ENCODE measurements around the gene ELMO3. TPM values are rescaled to one million over a fixed set of nuclear protein-coding genes. Genes with fewer than 3 reads are reported as not detected.

The ELMO3 gene
- total and polyA plus RNA-seq, 2 of the 13 experiments (the other 11 are each of a cell fraction or from before 2014, with no cell fraction given) = 2.6 to 4.0 TPM

DNA sequence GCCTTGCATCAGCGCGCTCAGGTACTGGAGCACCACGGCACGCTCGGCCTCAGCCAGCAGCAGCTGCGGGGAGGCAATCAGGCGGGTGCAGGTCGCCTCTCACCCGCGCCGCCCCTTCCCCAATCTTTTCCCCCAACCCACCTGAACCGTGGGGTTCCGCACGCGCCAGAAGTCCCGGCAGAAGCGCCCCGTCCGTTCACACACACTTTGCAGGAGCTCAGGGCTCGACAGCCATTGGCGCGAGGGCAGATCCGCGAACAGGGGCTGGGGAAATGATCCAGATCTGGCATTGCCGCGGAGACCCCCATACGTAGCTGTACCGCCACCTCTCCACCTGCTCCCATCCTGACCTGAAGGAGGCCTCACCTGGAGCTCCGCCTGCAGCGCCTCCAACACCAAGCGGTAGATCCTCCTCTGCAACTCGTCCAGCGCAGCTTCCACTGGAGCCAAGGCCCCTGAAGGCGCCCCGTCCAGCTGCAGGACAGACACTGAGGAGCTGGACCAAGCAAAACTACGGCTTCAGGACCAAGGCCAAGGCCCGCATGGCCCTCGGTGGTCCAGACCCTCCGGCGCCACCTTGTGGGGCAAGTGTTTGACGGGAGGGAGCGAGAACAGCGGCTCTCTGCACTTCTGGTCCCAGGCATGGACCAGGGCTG lies 13.8 kb upstream of the ELMO3 start (continued):
- peak; percentile 99 for TF ChIP-seq HBP1 (CRISPR knock-in tag; IDR thresholded peaks at IDR 0.05; ENCODE audit: low read depth)
- TF ChIP-seq, protein P1, sequence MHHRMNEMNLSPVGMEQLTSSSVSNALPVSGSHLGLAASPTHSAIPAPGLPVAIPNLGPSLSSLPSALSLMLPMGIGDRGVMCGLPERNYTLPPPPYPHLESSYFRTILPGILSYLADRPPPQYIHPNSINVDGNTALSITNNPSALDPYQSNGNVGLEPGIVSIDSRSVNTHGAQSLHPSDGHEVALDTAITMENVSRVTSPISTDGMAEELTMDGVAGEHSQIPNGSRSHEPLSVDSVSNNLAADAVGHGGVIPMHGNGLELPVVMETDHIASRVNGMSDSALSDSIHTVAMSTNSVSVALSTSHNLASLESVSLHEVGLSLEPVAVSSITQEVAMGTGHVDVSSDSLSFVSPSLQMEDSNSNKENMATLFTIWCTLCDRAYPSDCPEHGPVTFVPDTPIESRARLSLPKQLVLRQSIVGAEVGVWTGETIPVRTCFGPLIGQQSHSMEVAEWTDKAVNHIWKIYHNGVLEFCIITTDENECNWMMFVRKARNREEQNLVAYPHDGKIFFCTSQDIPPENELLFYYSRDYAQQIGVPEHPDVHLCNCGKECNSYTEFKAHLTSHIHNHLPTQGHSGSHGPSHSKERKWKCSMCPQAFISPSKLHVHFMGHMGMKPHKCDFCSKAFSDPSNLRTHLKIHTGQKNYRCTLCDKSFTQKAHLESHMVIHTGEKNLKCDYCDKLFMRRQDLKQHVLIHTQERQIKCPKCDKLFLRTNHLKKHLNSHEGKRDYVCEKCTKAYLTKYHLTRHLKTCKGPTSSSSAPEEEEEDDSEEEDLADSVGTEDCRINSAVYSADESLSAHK (CRISPR knock-in tag; IDR thresholded peaks at IDR 0.05; ENCODE audit: borderline replicate concordance) = no peak; the same call in 1 of the 2 replicates
- no peak for TF ChIP-seq RBM22 (optimal IDR thresholded peaks at IDR 0.05; ENCODE audit: low read length)
- TF ChIP-seq ZNF781 (CRISPR knock-in tag; IDR thresholded peaks at IDR 0.05; ENCODE audit: borderline replicate concordance, not compliant biosample characterization) = peak; percentile 91
- TF ChIP-seq FOSL2 (CRISPR knock-in tag; IDR thresholded peaks at IDR 0.05) = peak; percentile 77
- TF ChIP-seq, protein P2, sequence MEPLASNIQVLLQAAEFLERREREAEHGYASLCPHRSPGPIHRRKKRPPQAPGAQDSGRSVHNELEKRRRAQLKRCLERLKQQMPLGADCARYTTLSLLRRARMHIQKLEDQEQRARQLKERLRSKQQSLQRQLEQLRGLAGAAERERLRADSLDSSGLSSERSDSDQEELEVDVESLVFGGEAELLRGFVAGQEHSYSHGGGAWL (CRISPR knock-in tag; IDR thresholded peaks at IDR 0.05) = peak; percentile 96
- TF ChIP-seq POLR2AphosphoS5 (IDR thresholded peaks at IDR 0.05; ENCODE audit: low read depth, low read length) = no peak
- peak; percentile 72 for TF ChIP-seq SKIL (CRISPR knock-in tag; IDR thresholded peaks at IDR 0.05; ENCODE audit: borderline replicate concordance)
- TF ChIP-seq ZNF616 (CRISPR knock-in tag; IDR thresholded peaks at IDR 0.05; ENCODE audit: low read depth) = peak; percentile 73; the same call in 1 of the 2 replicates
- peak; percentile 75; the same call in 1 of the 2 replicates for TF ChIP-seq TFDP1 (CRISPR knock-in tag; IDR thresholded peaks at IDR 0.05; ENCODE audit: borderline replicate concordance)
- peak; percentile 96 for TF ChIP-seq ZNF331 (CRISPR knock-in tag; IDR thresholded peaks at IDR 0.05)
- TF ChIP-seq ELK4 (CRISPR knock-in tag; IDR thresholded peaks at IDR 0.05; ENCODE audit: borderline replicate concordance) = peak; percentile 67; the same call in 1 of the 2 replicates
- TF ChIP-seq ZSCAN22 (CRISPR knock-in tag; IDR thresholded peaks at IDR 0.05) = no peak
- TF ChIP-seq SMYD3 (CRISPR knock-in tag; IDR thresholded peaks at IDR 0.05) = no peak
- TF ChIP-seq PAF1 (CRISPR knock-in tag; IDR thresholded peaks at IDR 0.05) = no peak
- no peak for TF ChIP-seq HNRNPH1 (optimal IDR thresholded peaks at IDR 0.05; ENCODE audit: low read depth, low read length)
- peak; percentile 74; the same call in 1 of the 2 replicates for TF ChIP-seq ZNF547 (CRISPR knock-in tag; IDR thresholded peaks at IDR 0.05)
- TF ChIP-seq MTF1 (CRISPR knock-in tag; IDR thresholded peaks at IDR 0.05) = no peak
- no peak for TF ChIP-seq GPBP1L1 (CRISPR knock-in tag; IDR thresholded peaks at IDR 0.05)

Data from HepG2 (cell line).